H7 (cell line): ENCODE data around the gene RIMOC1. TPM values are rescaled to one million over a fixed set of nuclear protein-coding genes. Genes with fewer than 3 reads are reported as not detected.

Experiments
- DNase-seq: peaks from one replicate; pipeline ENCODE4 v3.0.0; 2012
- H3K27me3 ChIP-seq: 2 replicates; pipeline ENCODE4 v1.6.0; 2011; ENCODE audit warnings: mild to moderate bottlenecking, low read length; ENCODE audit not compliant: control insufficient read depth, insufficient read depth
- H3K36me3 ChIP-seq: replicated peaks from 2 replicates; pipeline ENCODE4 v1.5.1; 2011; ENCODE audit warnings: low read length; ENCODE audit not compliant: control insufficient read depth, insufficient read depth
- H3K4me3 ChIP-seq: 2 replicates; pipeline ENCODE4 v1.5.1; 2011; ENCODE audit warnings: low read depth, mild to moderate bottlenecking, control low read depth, low read length, moderate library complexity; ENCODE audit not compliant: insufficient read depth
- total RNA-seq: library from RNA; depleted of rRNA; stranded (reverse); fragments of >200 nt; shearing (Covaris generic); gene quantifications from 2 replicates; pipeline ENCODE4 v1.2.3, GENCODE V29; 2014

The RIMOC1 gene
- total RNA-seq, 1 experiment from 2014 or later = 16.8 TPM

DNA sequence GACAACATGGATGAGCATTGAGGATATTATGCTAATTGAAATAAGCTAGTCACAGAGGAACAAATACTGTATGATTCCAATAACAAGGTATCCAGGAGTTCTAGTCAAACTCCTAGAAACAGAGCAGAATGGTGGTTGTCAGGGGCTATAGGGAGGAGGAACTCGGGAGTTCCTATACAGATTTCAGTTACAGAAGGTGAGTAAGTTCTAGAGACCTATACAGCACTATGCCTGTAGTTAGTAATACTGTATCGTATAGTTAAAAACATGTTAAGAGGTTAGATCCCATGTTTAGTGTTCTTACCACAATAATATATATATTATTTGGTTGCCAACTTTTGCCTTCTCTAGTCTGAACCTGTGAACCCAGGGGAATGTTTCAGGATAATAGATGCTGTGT, 26.0 kb upstream of the RIMOC1 start:
- H3K27me3 ChIP-seq = no peaks in the 10 kb centered on the region
- DNase-seq = no peak
- no peak overlapping the region for H3K4me3 ChIP-seq
- no peaks in the 10 kb centered on the region for H3K36me3 ChIP-seq

DNA sequence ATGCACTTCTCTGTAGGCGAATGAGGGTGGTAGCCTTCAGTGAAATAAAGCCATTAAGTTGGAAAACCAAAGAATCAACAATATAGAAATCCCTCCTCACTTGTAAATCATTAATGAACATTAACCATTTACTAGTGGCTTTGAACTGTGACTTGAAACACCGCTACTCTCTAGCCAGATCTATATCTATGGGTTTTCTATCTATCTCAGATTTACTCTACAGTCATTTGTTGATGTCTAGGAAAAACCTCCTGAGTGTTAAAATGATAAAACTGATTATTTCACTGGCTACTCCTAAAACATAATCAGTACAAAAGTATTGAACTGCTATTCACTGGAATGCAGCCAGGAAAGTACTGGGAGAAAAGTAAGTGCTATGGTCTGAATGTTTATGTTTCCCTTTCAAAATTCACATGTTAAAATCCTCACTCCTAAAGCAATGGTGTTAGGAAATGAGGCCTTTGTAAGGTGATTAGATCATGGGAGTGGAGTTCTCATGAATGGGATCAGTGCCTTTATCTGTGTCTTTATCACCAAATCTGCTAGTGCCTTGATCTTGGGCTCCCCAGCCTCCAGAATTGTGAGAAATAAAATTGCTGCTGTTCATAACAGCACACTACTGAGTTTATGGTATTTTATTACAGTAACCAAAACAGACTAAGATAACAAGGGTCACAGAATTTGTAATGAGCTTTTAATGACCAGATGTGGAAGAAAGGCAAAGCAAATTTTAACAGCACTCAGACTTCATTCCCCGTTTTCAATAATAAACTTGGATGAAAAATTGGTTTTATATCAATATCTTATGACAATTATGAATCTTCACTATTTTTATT, 25.3 kb upstream of the RIMOC1 start:
- DNase-seq = no peak
- Histone ChIP-seq H3K4me3 (no peak overlapping the region), H3K36me3 (no peaks in the 10 kb centered on the region), H3K27me3 (no peaks in the 10 kb centered on the region)

DNA sequence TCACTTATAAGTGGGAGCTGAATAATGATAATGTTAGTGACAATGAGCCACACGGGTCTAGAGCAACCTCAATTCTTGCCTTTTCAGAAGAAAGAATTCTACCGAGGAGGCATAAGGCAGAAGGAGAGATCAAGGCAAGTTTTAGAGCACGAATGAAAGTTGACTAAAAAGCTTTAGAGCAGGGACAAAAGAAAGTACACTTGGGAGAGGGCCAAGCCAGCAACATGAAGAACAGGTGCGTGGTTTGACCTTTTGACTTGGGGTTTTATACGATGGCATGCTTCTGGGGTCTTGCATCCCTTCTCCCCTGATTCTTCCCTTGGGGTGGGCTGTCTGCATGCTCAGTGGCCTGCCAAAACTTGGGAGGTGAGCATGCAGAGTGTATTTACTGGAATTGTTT, 21.4 kb upstream of the RIMOC1 start:
- Histone ChIP-seq H3K27me3 (no peaks in the 10 kb centered on the region), H3K4me3 (no peak overlapping the region), H3K36me3 (no peaks in the 10 kb centered on the region)
- no peak for DNase-seq

DNA sequence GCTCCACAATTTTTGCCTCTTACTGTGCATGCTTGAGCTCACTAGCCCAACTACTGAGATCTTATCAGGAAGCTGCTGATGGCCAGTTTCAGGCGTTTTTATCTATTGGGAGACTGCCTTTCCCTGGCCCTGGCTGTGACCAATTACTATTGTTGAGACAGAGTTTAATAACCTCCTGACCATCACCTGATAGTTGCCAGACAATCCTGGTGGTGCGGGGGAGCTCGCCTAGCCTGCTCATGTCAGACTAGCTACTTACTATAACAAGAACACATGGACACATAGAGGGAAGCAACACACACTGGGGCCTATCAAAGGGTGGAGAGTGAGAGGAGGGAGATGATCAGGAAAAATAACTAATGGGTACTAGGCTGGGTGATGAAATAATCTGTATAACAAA, 20.9 kb upstream of the RIMOC1 start:
- DNase-seq = no peak
- H3K4me3 ChIP-seq = no peak overlapping the region
- H3K36me3 ChIP-seq = no peaks in the 10 kb centered on the region
- no peaks in the 10 kb centered on the region for H3K27me3 ChIP-seq

DNA sequence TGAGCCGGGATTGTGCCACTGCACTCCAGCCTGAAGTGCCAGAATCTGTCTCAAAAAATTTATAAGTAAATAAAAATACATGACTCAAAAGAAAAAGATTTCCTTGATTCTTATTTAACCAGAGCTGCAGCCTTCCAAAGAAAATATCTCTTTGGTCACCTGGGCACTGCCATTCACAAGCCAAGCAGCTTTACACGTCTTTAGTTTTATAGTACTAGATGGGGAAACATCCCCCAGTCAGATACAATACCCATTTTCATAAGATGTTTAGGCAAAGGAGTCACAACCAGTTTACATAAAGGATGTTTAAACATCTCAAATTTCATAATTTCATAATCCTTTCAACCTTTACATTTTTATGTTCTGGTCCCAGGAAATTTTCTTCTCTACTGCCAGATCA, 20.2 kb upstream of the RIMOC1 start:
- no peaks in the 10 kb centered on the region for H3K36me3 ChIP-seq
- DNase-seq = no peak
- no peak overlapping the region for H3K4me3 ChIP-seq
- no peaks in the 10 kb centered on the region for H3K27me3 ChIP-seq

DNA sequence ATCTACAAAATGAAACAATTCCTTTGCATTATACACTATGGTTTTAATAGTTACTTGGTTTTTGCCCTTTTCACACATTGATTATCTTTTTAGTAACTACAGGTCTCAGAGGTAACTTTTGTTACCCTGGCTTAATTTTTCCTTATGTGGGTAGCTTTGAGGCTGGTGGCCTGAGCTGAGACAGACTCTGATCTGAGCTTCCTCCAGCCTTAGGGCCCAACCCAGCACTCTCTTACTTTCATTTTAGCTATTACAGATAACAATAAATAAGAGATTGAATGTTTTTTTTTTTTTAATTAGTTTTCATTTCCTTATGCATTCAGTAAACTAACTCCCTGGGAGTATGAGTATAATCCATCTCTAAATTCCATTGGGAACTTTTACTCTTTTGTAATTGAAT, 18.9 kb upstream of the RIMOC1 start:
- no peaks in the 10 kb centered on the region for H3K27me3 ChIP-seq
- H3K36me3 ChIP-seq = no peaks in the 10 kb centered on the region
- no peak for DNase-seq
- no peak overlapping the region for H3K4me3 ChIP-seq

DNA sequence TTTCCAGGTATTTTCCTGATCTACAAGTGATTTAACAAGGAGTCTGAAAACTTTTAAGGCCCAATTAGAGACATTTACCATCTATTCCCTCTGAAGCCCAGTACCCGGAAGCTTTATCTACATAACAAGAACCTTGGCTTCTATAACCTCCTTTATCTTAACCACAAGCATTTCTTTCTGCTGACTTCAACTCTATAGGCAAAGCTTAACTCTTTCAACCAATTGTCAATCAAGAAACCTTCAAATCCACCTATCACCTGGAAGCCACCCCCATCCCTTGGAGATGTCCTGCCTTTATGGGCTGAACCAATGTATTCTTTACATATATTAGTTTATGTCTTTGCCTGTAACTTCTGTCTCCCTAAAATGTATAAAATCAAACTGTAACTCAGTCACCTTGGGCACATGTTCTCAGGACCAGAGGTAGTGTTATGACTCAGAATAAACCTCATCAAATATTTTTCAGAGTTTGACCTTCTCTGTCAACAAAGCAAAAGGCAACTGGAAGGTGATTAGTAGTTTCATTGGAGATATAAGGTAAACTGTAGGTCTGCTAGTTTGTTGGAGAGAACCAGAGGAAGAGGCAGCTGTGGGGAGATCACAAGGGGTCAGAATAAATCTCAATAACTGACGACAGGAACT, 13.0 kb upstream of the RIMOC1 start:
- no peak for DNase-seq
- Histone ChIP-seq H3K36me3 (no peaks in the 10 kb centered on the region), H3K4me3 (no peak overlapping the region), H3K27me3 (no peaks in the 10 kb centered on the region)

DNA sequence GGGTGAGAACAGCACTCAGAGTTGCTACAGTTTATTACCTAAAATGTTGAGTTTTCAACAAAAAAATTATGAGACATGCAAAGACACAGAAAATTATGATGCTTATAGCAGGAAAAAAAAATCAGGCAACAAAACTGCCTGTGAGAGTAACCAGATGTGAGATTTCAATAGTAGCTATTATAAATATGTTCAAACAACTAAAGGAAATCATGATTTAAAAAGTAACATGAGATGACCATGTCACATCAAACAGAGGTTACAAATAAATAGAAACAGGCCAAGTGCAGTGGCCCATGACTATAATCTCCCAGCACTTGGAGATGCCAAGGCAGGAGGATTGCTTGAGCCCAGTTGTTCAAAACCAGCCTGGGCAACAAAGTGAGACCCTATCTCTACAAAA, 12.1 kb upstream of the RIMOC1 start:
- no peak overlapping the region for H3K4me3 ChIP-seq
- no peak for DNase-seq
- H3K27me3 ChIP-seq = no peaks in the 10 kb centered on the region
- H3K36me3 ChIP-seq = no peaks in the 10 kb centered on the region

DNA sequence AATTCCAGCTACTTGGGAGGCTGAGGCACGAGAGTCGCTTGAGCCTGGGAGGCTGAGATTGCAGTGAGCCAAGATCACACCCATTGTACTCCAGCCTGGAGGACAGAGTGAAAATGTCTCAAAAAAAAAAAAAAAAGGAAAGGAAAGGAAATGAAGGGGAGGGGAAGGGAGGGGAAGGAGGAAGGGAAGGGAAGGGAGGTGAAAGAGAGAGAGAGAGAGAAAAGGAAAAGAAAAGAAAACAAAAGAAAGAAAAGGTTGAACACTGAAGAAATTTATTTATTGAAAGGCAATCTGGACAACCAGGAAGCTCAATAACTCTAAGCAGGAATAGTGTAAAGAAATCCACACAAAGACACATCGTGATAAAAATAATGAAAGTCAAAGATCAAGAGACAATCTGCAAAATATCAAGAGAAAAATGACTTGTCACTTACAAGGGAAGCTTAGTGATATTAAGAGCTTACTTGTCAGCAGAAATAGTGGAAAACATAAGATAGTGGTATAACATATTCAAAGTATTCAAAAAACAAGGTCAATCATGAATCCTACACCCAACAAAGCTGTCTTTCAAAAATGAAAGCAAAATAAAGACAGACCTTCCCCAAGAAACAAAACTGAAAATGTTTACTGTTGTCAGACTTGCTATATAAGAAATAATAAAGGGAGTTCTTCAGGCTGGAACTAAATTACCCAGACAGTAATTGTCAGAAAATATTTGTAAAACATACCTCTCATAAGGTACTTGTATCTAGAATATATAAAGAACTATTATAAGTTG, 10.9 kb upstream of the RIMOC1 start:
- DNase-seq = no peak
- H3K36me3 ChIP-seq = no peaks in the 10 kb centered on the region
- H3K27me3 ChIP-seq = no peaks in the 10 kb centered on the region
- no peak overlapping the region for H3K4me3 ChIP-seq

DNA sequence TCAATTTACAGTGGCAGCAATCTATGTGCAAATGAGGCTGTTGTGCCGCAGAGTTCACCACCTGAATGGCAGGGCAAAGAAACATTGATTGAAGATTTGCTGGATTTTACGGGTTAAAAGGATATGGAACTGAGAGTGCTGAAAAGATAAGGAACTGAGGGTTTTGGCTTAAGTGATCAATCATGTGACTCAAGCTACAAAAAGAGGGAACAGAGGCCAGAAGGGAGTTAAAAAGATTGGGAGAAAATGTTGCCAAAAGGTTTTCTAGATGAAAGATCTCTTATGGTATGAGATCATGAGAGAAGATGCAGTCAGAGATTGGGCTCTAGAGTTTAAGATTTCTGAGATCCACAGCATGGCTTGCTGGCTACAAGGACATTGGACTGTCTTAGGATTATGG, 7.9 kb upstream of the RIMOC1 start:
- Histone ChIP-seq H3K4me3 (no peak overlapping the region), H3K27me3 (no peaks in the 10 kb centered on the region), H3K36me3 (no peaks in the 10 kb centered on the region)
- no peak for DNase-seq

DNA sequence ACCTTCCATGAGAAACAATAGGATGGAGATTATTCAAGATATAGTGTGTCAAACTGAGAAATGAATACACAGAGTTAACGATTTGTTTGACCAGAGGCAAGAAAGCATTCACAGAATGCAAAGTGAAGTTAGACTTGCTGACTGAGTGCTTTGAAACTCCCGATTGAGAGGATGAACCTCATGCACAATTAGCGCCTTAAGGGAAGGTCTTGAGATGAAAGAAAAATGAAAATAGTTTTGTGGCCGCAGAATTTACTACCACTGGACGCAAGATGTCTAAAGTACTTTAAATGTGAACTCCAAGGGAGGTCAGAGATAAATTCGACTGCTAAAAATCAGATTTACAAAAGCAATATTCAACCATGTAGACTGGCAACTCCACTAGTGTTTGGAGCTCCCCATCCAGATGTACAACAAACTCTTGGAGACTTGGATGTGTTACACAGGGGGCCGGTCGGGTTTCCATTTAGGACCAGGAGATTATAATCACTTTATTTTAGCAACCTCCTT, 707 bp upstream of the RIMOC1 start:
- Histone ChIP-seq H3K4me3 (peak overlapping the region; percentile 37), H3K27me3 (no peaks in the 10 kb centered on the region), H3K36me3 (no peaks in the 10 kb centered on the region)
- no peak for DNase-seq

DNA sequence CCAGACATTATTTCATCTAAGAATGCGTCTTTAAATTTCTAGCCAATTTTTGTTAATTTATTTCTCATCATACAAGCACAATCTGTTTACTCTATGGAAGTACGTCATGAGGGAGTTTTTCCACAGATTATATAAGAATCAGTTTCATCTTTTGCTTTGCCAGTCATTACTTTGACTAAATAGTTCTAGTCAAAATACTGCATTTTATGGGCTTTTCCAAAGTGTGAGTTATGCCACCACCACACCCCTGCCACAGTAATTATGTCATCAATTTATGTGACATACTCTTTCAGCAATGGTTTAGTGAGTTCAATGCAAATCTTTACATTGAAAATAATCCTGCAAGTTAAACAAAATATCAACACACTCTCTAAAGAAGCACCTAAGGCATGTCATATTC, 2.0 kb downstream of the RIMOC1 start:
- Histone ChIP-seq H3K36me3 (peaks cover 3% of the 10 kb centered on the region), H3K4me3 (no peak overlapping the region), H3K27me3 (no peaks in the 10 kb centered on the region)
- DNase-seq = no peak

DNA sequence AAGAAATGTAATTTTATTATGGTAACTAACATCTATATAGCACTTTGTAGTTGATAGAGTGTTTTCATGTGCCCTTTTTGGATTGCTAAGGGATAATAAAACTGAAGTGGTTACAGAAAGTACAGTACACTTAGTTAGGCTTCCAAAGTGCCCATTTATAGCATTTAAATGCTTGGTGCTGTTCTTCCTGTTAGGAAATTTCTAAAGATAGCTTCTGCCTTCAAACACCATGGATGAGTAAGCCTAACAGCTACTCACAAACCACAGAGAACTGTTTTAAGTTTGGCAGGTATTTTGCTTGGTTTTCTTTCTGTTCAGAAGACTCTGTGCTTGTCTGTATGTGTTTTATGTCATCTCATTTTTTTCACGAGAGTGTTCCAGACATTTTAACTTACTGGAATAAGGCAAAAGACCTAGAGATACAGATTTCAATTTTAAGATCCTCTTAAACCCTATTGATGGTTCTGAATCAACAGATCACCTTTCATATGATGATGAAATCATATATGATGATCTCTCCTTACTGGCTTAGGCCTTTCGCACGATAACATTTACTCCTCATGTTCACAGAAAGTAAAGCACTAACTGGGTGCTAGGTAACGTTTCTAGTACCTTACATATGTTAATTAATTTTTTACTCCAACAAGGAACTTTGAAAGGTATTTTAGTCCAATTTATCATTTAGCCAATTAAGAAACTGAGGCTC, 4.4 kb downstream of the RIMOC1 start:
- Histone ChIP-seq H3K4me3 (no peak overlapping the region), H3K36me3 (peaks cover 9% of the 10 kb centered on the region), H3K27me3 (no peaks in the 10 kb centered on the region)
- DNase-seq = no peak

DNA sequence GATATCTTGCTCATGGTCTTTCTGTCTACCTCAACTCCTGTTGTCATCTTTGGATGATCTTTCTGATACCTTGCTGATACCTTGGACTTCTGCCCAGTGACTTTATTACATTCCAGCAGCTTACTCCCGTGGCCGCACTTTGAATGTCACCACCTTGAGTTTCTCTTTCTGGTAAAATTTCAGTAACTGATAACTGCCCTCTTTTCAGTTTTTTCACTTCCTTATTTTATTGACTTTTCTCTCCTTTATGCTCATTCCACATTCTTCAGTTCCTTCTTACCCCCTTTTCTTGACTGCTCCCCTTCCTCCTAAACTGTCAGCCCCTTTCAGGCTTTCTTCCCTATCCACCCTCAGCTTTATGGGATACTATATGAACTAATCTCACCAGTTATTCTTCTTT, 14.0 kb downstream of the RIMOC1 start:
- DNase-seq = no peak
- Histone ChIP-seq H3K36me3 (peaks cover 1% of the 10 kb centered on the region), H3K4me3 (no peak overlapping the region), H3K27me3 (no peaks in the 10 kb centered on the region)
